Ascending aorta (tissue), 2 donors: ENCODE results near the gene GRIA4. TPM values are rescaled to one million over a fixed set of nuclear protein-coding genes. Genes with fewer than 3 reads are reported as not detected.

Experiments
- DNase-seq, 2 donors: peaks; one replicate each; pipeline ENCODE4 v3.0.0-alpha.2; 2019; ENCODE audit warnings: low spot score in 2 of 2
- H3K27ac ChIP-seq, 2 donors: fragments of 200-600 bp; sonication (generic); one replicate each; pipeline ENCODE4 v1.5.1; 2016 to 2017; ENCODE audit warnings: mild to moderate bottlenecking in 1 of 2
- H3K27me3 ChIP-seq: fragments of 200-600 bp; sonication (generic); one replicate; pipeline ENCODE4 v1.5.1; 2017
- H3K36me3 ChIP-seq, 2 donors: fragments of 200-600 bp; sonication (generic); one replicate each; pipeline ENCODE4 v1.5.1; 2016
- H3K4me1 ChIP-seq, 2 donors: fragments of 200-600 bp; sonication (generic); one replicate each; pipeline ENCODE4 v1.5.1; 2016 to 2017; ENCODE audit warnings: mild to moderate bottlenecking in 1 of 2
- H3K4me3 ChIP-seq, 2 donors: fragments of 200-600 bp; sonication (generic); one replicate each; pipeline ENCODE4 v1.5.1; 2016 to 2017; ENCODE audit warnings: mild to moderate bottlenecking in 1 of 2
- H3K9me3 ChIP-seq, 2 donors: fragments of 200-600 bp; sonication (generic); one replicate each; pipeline ENCODE4 v1.5.1; 2016
- CTCF ChIP-seq, 3 experiments: fragments of 200-600 bp in 2 of 3; fragments of 450-650 bp in 1 of 3; sonication (generic) in 2 of 3; IDR thresholded peaks; one replicate each; pipeline ENCODE4 v1.5.1; 2016 to 2019; ENCODE audit warnings: antibody characterized with exemption in 3 of 3, mild to moderate bottlenecking in 1 of 3, moderate library complexity in 1 of 3
- intact Hi-C: fragments of 100-400 bp; cut with DNase I; formaldehyde crosslinking; loops from one replicate; pipeline ENCODE4 v1.15.1; 2023
- total RNA-seq: library from RNA; depleted of rRNA; stranded (reverse); fragments of >200 nt; gene quantifications from one replicate; pipeline ENCODE4 v1.1.0, GENCODE V29; 2016

The GRIA4 gene
- total RNA-seq, 1 donor from 2014 or later: not detected

- Histone ChIP-seq H3K27ac (no peak overlapping the region), H3K27me3 (no peaks in the 10 kb centered on the region), H3K4me1 (no peaks in the 10 kb centered on the region), H3K4me3 (no peak overlapping the region), H3K9me3 (no peaks in the 10 kb centered on the region), H3K36me3 (no peaks in the 10 kb centered on the region)
- TF ChIP-seq CTCF (IDR thresholded peaks at IDR 0.05): no peak
- intact Hi-C loops: no loop called here
- DNase-seq: no peak
Observed at GRCh38 chr11:105897161-105897560, 287.3 kb downstream of the GRIA4 start.

- no peak for DNase-seq
- Histone ChIP-seq H3K36me3 (no peaks in the 10 kb centered on the region), H3K27me3 (no peaks in the 10 kb centered on the region), H3K4me3 (no peak overlapping the region), H3K9me3 (no peaks in the 10 kb centered on the region), H3K27ac (no peak overlapping the region), H3K4me1 (no peaks in the 10 kb centered on the region)
- TF ChIP-seq CTCF (IDR thresholded peaks at IDR 0.05): no peak
- intact Hi-C loops: no loop called here
Observed at GRCh38 chr11:105899772-105900171, 289.9 kb downstream of the GRIA4 start.

- intact Hi-C loops: no loop called here
- H3K27me3 ChIP-seq: no peaks in the 10 kb centered on the region
- DNase-seq: no peak
- no peak overlapping the region for H3K4me3 ChIP-seq
- H3K9me3 ChIP-seq: no peaks in the 10 kb centered on the region
- no peak for TF ChIP-seq CTCF (IDR thresholded peaks at IDR 0.05)
- H3K36me3 ChIP-seq: no peaks in the 10 kb centered on the region
- H3K4me1 ChIP-seq: no peaks in the 10 kb centered on the region
- H3K27ac ChIP-seq: no peak overlapping the region
Observed at GRCh38 chr11:105900515-105901035, 290.7 kb downstream of the GRIA4 start.

GRCh38 chr11:105903113-105903512, 293.2 kb downstream of the GRIA4 start:
- intact Hi-C loops: no loop called here

GRCh38 chr11:105906517-105906916, 296.6 kb downstream of the GRIA4 start:
- Histone ChIP-seq H3K9me3 (no peaks in the 10 kb centered on the region), H3K27me3 (no peaks in the 10 kb centered on the region), H3K4me3 (no peak overlapping the region), H3K27ac (no peak overlapping the region), H3K4me1 (no peaks in the 10 kb centered on the region), H3K36me3 (no peaks in the 10 kb centered on the region)
- no peak for TF ChIP-seq CTCF (IDR thresholded peaks at IDR 0.05)
- intact Hi-C loops: no loop called here
- no peak for DNase-seq

More at GRCh38 chr11:105903113-105903512, 293.2 kb downstream of the GRIA4 start:
- no peak for TF ChIP-seq CTCF (IDR thresholded peaks at IDR 0.05)
- DNase-seq: no peak
- H3K27me3 ChIP-seq: no peaks in the 10 kb centered on the region
- no peak overlapping the region for H3K4me3 ChIP-seq
- no peaks in the 10 kb centered on the region for H3K9me3 ChIP-seq
- no peak overlapping the region for H3K27ac ChIP-seq
- no peaks in the 10 kb centered on the region for H3K4me1 ChIP-seq
- H3K36me3 ChIP-seq: no peaks in the 10 kb centered on the region

- Histone ChIP-seq H3K4me1 (no peaks in the 10 kb centered on the region), H3K36me3 (no peaks in the 10 kb centered on the region), H3K27me3 (no peaks in the 10 kb centered on the region), H3K27ac (no peak overlapping the region), H3K9me3 (no peaks in the 10 kb centered on the region), H3K4me3 (no peak overlapping the region)
- intact Hi-C loops: no loop called here
- TF ChIP-seq CTCF (IDR thresholded peaks at IDR 0.05): no peak
- no peak for DNase-seq
Observed at GRCh38 chr11:105907319-105907718, 297.4 kb downstream of the GRIA4 start.
